Stomach (tissue), 9 donors: Measurements from ENCODE around the gene SPEG. TPM values are rescaled to one million over a fixed set of nuclear protein-coding genes. Genes with fewer than 3 reads are reported as not detected.

Experiments
- DNase-seq, 2 donors: peaks; one replicate each; pipeline versions ENCODE4 v3.0.0 to v3.0.0-alpha.2; 2013 to 2019
- H3K27ac ChIP-seq, 5 donors: fragments of 200-600 bp in 4 of 5; sonication (generic) in 4 of 5; one replicate each; pipeline ENCODE4 v1.5.1; 2013 to 2019; ENCODE audit warnings: mild to moderate bottlenecking in 1 of 5, moderate library complexity in 1 of 5
- H3K27me3 ChIP-seq, 3 donors: fragments of 200-600 bp; sonication (generic); one replicate each; pipeline ENCODE4 v1.5.1; 2017 to 2019; ENCODE audit warnings: mixed run types in 1 of 3
- H3K36me3 ChIP-seq, 4 donors: fragments of 200-600 bp; sonication (generic); 1 replicate in 3 of 4; 2 replicates in 1 of 4; pipeline ENCODE4 v1.5.1; 2016 to 2019
- H3K4me1 ChIP-seq, 4 donors: fragments of 200-600 bp; sonication (generic); one replicate each; pipeline ENCODE4 v1.5.1; 2016 to 2019
- H3K4me3 ChIP-seq, 4 donors: fragments of 200-600 bp; sonication (generic) in 3 of 4; one replicate each; pipeline ENCODE4 v1.5.1; 2016 to 2019; ENCODE audit warnings: mild to moderate bottlenecking in 1 of 4
- H3K9me3 ChIP-seq, 4 donors: fragments of 200-600 bp; sonication (generic); one replicate each; pipeline ENCODE4 v1.5.1; 2016 to 2019
- CTCF ChIP-seq, 7 experiments: fragments of 450-650 bp in 4 of 7; fragments of 200-600 bp in 3 of 7; sonication (generic) in 3 of 7; IDR thresholded peaks; one replicate each; pipeline ENCODE4 v1.5.1; 2016 to 2019; ENCODE audit warnings: antibody characterized with exemption in 7 of 7, control low read depth in 2 of 7, mild to moderate bottlenecking in 1 of 7
- EP300 ChIP-seq: sonication (generic); formaldehyde crosslinking; IDR thresholded peaks from one replicate; pipeline ENCODE4 v1.6.1; 2017; ENCODE audit warnings: antibody characterized with exemption
- POLR2A ChIP-seq, 4 donors: fragments of 450-650 bp; IDR thresholded peaks; one replicate each; pipeline ENCODE4 v1.6.1; 2016; ENCODE audit warnings: antibody characterized with exemption in 4 of 4, control low read depth in 2 of 4, mild to moderate bottlenecking in 1 of 4, moderate library complexity in 1 of 4
- POLR2AphosphoS5 ChIP-seq, 3 donors: sonication (generic); formaldehyde crosslinking; IDR thresholded peaks; one replicate each; pipeline ENCODE4 v1.6.1; 2016; ENCODE audit warnings: antibody characterized with exemption in 3 of 3
- WGBS, 5 donors: extraction: QIAGEN DNeasy Blood & Tissue Kit in 3 of 5; methylation state at CpG; one replicate each; pipeline versions ENCODE4 v1.1.5 to v1.1.7; 2013 to 2018; 5-methylcytosine and 5-hydroxymethylcytosine counted together
- intact Hi-C: fragments of 100-400 bp; cut with DNase I; formaldehyde crosslinking; loops from one replicate; pipeline ENCODE4 v1.15.1; 2023; ENCODE audit warnings: low total_unique reads
- polyA plus RNA-seq, 3 donors: library from polyadenylated mRNA; stranded (reverse); fragments of 200-250 nt; gene quantifications; one replicate each; pipeline ENCODE4 v1.2.3, GENCODE V29; 2013
- total RNA-seq, 5 donors: library from RNA; depleted of rRNA; stranded (reverse); fragments of >200 nt; gene quantifications; one replicate each; pipeline versions ENCODE4 v1.1.0 to v1.2.3, GENCODE V29; 2014 to 2016
- donor health status: healthy with polysubstance abuse.
- donor health status: Bipolar disorder and iron deficiency.
- donor health status: healthy.

SPEG gene
- total and polyA plus RNA-seq, 8 donors = 7.4 to 106 (median 27.2) TPM

- Histone ChIP-seq H3K4me1 (peaks cover 0 to 38% (median 16%) of the 10 kb centered on the region in 4 donors), H3K36me3 (peaks cover 0 to 37% (median 13%) of the 10 kb centered on the region in 4 donors), H3K9me3 (no peaks in the 10 kb centered on the region), H3K27me3 (peaks cover 0 to 44% (median 8%) of the 10 kb centered on the region in 3 donors), H3K27ac (peak overlapping the region in 2 of 5 donors; percentile 35 to 58), H3K4me3 (no peak overlapping the region)
- no peak for TF ChIP-seq POLR2AphosphoS5 (IDR thresholded peaks at IDR 0.05)
- TF ChIP-seq EP300 = no peak
- TF ChIP-seq CTCF (IDR thresholded peaks at IDR 0.05) = no peak
- TF ChIP-seq POLR2A (IDR thresholded peaks at IDR 0.05) = no peak
- no peak for DNase-seq
- intact Hi-C loops = no loop called here
- WGBS, 5 donors = 80 to 92% (median 88%) methylated on average over 11 to 12 of the region's 12 CpGs
Observed at GRCh38 chr2:219472629-219473187, 38.1 kb downstream of the SPEG start.

GRCh38 chr2:219473511-219473910, 38.9 kb downstream of the SPEG start:
- H3K9me3 ChIP-seq = no peaks in the 10 kb centered on the region
- DNase-seq = no peak
- H3K4me1 ChIP-seq = peaks cover 0 to 30% (median 12%) of the 10 kb centered on the region in 4 donors
- peak overlapping the region in 2 of 5 donors; percentile 35 to 58 for H3K27ac ChIP-seq
- H3K27me3 ChIP-seq = peaks cover 0 to 45% (median 8%) of the 10 kb centered on the region in 3 donors
- intact Hi-C loops = no loop called here
- 80 to 92% (median 88%) methylated on average over 12 to 18 of the region's 18 CpGs for WGBS, 5 donors
- peaks cover 0 to 40% (median 13%) of the 10 kb centered on the region in 4 donors for H3K36me3 ChIP-seq
- TF ChIP-seq POLR2AphosphoS5 (IDR thresholded peaks at IDR 0.05) (no peak), POLR2A (IDR thresholded peaks at IDR 0.05) (no peak), CTCF (IDR thresholded peaks at IDR 0.05) (no peak), EP300 (no peak)
- no peak overlapping the region for H3K4me3 ChIP-seq

GRCh38 chr2:219474285-219475060, 39.8 kb downstream of the SPEG start:
- no peak for DNase-seq
- Histone ChIP-seq H3K4me3 (no peak overlapping the region), H3K4me1 (peaks cover 0 to 22% (median 9%) of the 10 kb centered on the region in 4 donors), H3K27ac (peak overlapping the region in 1 of 5 donors; percentile 58), H3K27me3 (peaks cover 0 to 45% (median 8%) of the 10 kb centered on the region in 3 donors), H3K9me3 (no peaks in the 10 kb centered on the region), H3K36me3 (peaks cover 0 to 41% (median 10%) of the 10 kb centered on the region in 4 donors)
- TF ChIP-seq CTCF (IDR thresholded peaks at IDR 0.05) = no peak
- no peak for TF ChIP-seq POLR2AphosphoS5 (IDR thresholded peaks at IDR 0.05)
- no peak for TF ChIP-seq EP300
- no peak for TF ChIP-seq POLR2A (IDR thresholded peaks at IDR 0.05)
- 59 to 73% (median 60%) methylated on average over 11 of the region's 11 CpGs for WGBS, 5 donors
- intact Hi-C loops = loop anchor here (5.0 kb wide), 1 partner anchor 53 kb away; no protein-coding TSS in a partner anchor

GRCh38 chr2:219475278-219475677, 40.6 kb downstream of the SPEG start:
- Histone ChIP-seq H3K36me3 (peaks cover 0 to 46% (median 14%) of the 10 kb centered on the region in 4 donors), H3K4me1 (peaks cover 0 to 20% (median 9%) of the 10 kb centered on the region in 4 donors), H3K27ac (peak overlapping the region in 2 of 5 donors; percentile 36 to 56), H3K4me3 (no peak overlapping the region), H3K27me3 (peaks cover 0 to 45% (median 8%) of the 10 kb centered on the region in 3 donors), H3K9me3 (no peaks in the 10 kb centered on the region)
- DNase-seq = no peak
- TF ChIP-seq CTCF (IDR thresholded peaks at IDR 0.05) = no peak
- no peak for TF ChIP-seq POLR2A (IDR thresholded peaks at IDR 0.05)
- no peak for TF ChIP-seq POLR2AphosphoS5 (IDR thresholded peaks at IDR 0.05)
- TF ChIP-seq EP300 = no peak
- intact Hi-C loops = loop anchor here (5.0 kb wide), 1 partner anchor 52 kb away; no protein-coding TSS in a partner anchor
- 26 to 46% (median 39%) methylated on average over 6 of the region's 6 CpGs for WGBS, 5 donors
